Panc1 (cell line): ENCODE data around the gene GLRA3.

ENCODE experiments used
- CTCF ChIP-seq: fragments of 450-650 bp; IDR thresholded peaks from 2 replicates; pipeline ENCODE4 v1.5.1; 2017; ENCODE audit warnings: mild to moderate bottlenecking
- POLR2AphosphoS5 ChIP-seq: IDR thresholded peaks from 2 replicates; pipeline ENCODE4 v1.6.1; 2012; ENCODE audit warnings: mild to moderate bottlenecking, low read depth, low read length, moderate library complexity
- REST ChIP-seq, 2 experiments: IDR thresholded peaks; 2 replicates each; pipeline ENCODE4 v1.6.1; 2011 to 2012; ENCODE audit warnings: low read depth in 2 of 2, control low read depth in 1 of 2, low read length in 1 of 2, mild to moderate bottlenecking in 1 of 2, moderate library complexity in 1 of 2; ENCODE audit not compliant: insufficient read depth in 1 of 2
- SIN3A ChIP-seq: IDR thresholded peaks from 2 replicates; pipeline ENCODE4 v1.6.1; 2012; ENCODE audit warnings: low read depth, mild to moderate bottlenecking, low read length, moderate library complexity, borderline replicate concordance; ENCODE audit not compliant: insufficient read depth

- TF ChIP-seq CTCF (no peak), REST (IDR thresholded peaks at IDR 0.05; ENCODE audit: insufficient read depth in 1 of 2, low read depth in 2 of 2, low read length in 1 of 2) (no peak), POLR2AphosphoS5 (no peak), SIN3A (no peak)
Measured at GRCh38 chr4:174626342-174627008, 202.6 kb downstream of the GLRA3 start.
